22Rv1 (cell line): Measurements from ENCODE around the gene PKNOX1.

Experiments
- ZFX ChIP-seq: fragments of 450-650 bp; IDR thresholded peaks from 2 replicates; pipeline ENCODE4 v1.6.1; 2017; ENCODE audit warnings: antibody characterized with exemption, borderline replicate concordance
- TF ChIP-seq, protein P1 (sequence below): fragments of 450-650 bp; IDR thresholded peaks from 2 replicates; pipeline ENCODE4 v1.5.1; 2017; ENCODE audit warnings: mild to moderate bottlenecking

DNA sequence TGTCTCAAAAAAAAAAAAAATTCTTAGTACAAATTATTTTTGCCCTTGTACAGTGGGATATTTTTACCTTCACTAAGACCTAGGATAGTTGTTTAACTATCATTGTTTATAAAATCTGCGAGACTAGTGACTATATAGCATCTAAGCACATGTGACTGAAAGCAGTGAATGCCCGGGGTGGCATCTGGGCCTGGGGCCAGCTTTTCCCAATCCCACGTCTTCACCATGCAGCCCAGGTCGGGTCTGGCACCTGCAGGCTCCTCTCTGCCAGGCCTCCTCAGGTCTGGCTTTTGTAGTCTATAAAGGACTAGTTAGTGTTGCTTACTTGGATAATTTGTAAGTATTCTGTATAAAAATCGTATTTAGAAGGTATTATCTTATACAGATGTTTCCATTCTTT is 60.5 kb downstream of the PKNOX1 start:
- TF ChIP-seq, protein P1, sequence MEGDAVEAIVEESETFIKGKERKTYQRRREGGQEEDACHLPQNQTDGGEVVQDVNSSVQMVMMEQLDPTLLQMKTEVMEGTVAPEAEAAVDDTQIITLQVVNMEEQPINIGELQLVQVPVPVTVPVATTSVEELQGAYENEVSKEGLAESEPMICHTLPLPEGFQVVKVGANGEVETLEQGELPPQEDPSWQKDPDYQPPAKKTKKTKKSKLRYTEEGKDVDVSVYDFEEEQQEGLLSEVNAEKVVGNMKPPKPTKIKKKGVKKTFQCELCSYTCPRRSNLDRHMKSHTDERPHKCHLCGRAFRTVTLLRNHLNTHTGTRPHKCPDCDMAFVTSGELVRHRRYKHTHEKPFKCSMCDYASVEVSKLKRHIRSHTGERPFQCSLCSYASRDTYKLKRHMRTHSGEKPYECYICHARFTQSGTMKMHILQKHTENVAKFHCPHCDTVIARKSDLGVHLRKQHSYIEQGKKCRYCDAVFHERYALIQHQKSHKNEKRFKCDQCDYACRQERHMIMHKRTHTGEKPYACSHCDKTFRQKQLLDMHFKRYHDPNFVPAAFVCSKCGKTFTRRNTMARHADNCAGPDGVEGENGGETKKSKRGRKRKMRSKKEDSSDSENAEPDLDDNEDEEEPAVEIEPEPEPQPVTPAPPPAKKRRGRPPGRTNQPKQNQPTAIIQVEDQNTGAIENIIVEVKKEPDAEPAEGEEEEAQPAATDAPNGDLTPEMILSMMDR, result no peak
- TF ChIP-seq ZFX, result no peak
